Measurements from ENCODE around the gene CD59.

Gene CD59

GRCh38 chr11:33772870-33773269 is 36.6 kb upstream of the CD59 start:
- FAIRE-seq (peak; percentile 40), DNase-seq (ENCODE audit: insufficient read length) (no peak)
- TF ChIP-seq POLR2A (IDR thresholded peaks at IDR 0.05; ENCODE audit: low read depth, low read length) (no peak), TAF1 (IDR thresholded peaks at IDR 0.05; ENCODE audit: borderline replicate concordance, low read depth, low read length) (no peak), POLR2AphosphoS5 (IDR thresholded peaks at IDR 0.05; ENCODE audit: low read depth, low read length) (no peak)

- FAIRE-seq (peak; percentile 57), DNase-seq (ENCODE audit: insufficient read length) (no peak)
- TF ChIP-seq POLR2A (IDR thresholded peaks at IDR 0.05; ENCODE audit: low read depth, low read length) (no peak), TAF1 (IDR thresholded peaks at IDR 0.05; ENCODE audit: borderline replicate concordance, low read depth, low read length) (no peak), POLR2AphosphoS5 (IDR thresholded peaks at IDR 0.05; ENCODE audit: low read depth, low read length) (no peak)
Measured at GRCh38 chr11:33772300-33772699, 36.1 kb upstream of the CD59 start.

- TF ChIP-seq TAF1 (IDR thresholded peaks at IDR 0.05; ENCODE audit: borderline replicate concordance, low read depth, low read length) (no peak), POLR2A (IDR thresholded peaks at IDR 0.05; ENCODE audit: low read depth, low read length) (no peak), POLR2AphosphoS5 (IDR thresholded peaks at IDR 0.05; ENCODE audit: low read depth, low read length) (no peak)
- DNase-seq (ENCODE audit: insufficient read length) (no peak), FAIRE-seq (no peak)
Measured at GRCh38 chr11:33770236-33770635, 34.0 kb upstream of the CD59 start.

- no peak for DNase-seq (ENCODE audit: insufficient read length)
- no peak for TF ChIP-seq POLR2A (IDR thresholded peaks at IDR 0.05; ENCODE audit: low read depth, low read length)
- TF ChIP-seq POLR2AphosphoS5 (IDR thresholded peaks at IDR 0.05; ENCODE audit: low read depth, low read length): no peak
- TF ChIP-seq TAF1 (IDR thresholded peaks at IDR 0.05; ENCODE audit: borderline replicate concordance, low read depth, low read length): no peak
- no peak for FAIRE-seq
Measured at GRCh38 chr11:33769542-33769941, 33.3 kb upstream of the CD59 start.

GRCh38 chr11:33767624-33768023 is 31.4 kb upstream of the CD59 start:
- no peak for DNase-seq (ENCODE audit: insufficient read length)
- TF ChIP-seq POLR2AphosphoS5 (IDR thresholded peaks at IDR 0.05; ENCODE audit: low read depth, low read length): no peak
- TF ChIP-seq POLR2A (IDR thresholded peaks at IDR 0.05; ENCODE audit: low read depth, low read length): no peak
- no peak for TF ChIP-seq TAF1 (IDR thresholded peaks at IDR 0.05; ENCODE audit: borderline replicate concordance, low read depth, low read length)
- FAIRE-seq: peak; percentile 67

GRCh38 chr11:33766085-33766484 is 29.9 kb upstream of the CD59 start:
- no peak for DNase-seq (ENCODE audit: insufficient read length)
- no peak for FAIRE-seq
- TF ChIP-seq POLR2AphosphoS5 (IDR thresholded peaks at IDR 0.05; ENCODE audit: low read depth, low read length) (no peak), TAF1 (IDR thresholded peaks at IDR 0.05; ENCODE audit: borderline replicate concordance, low read depth, low read length) (no peak), POLR2A (IDR thresholded peaks at IDR 0.05; ENCODE audit: low read depth, low read length) (no peak)

- DNase-seq (ENCODE audit: insufficient read length) (no peak), FAIRE-seq (peak; percentile 87)
- no peak for TF ChIP-seq POLR2A (IDR thresholded peaks at IDR 0.05; ENCODE audit: low read depth, low read length)
- TF ChIP-seq POLR2AphosphoS5 (IDR thresholded peaks at IDR 0.05; ENCODE audit: low read depth, low read length): no peak
- no peak for TF ChIP-seq TAF1 (IDR thresholded peaks at IDR 0.05; ENCODE audit: borderline replicate concordance, low read depth, low read length)
Measured at GRCh38 chr11:33761471-33761870, 25.2 kb upstream of the CD59 start.

- DNase-seq (ENCODE audit: insufficient read length) (no peak), FAIRE-seq (peak; percentile 98)
- TF ChIP-seq POLR2A (IDR thresholded peaks at IDR 0.05; ENCODE audit: low read depth, low read length): no peak
- TF ChIP-seq POLR2AphosphoS5 (IDR thresholded peaks at IDR 0.05; ENCODE audit: low read depth, low read length): no peak
- TF ChIP-seq TAF1 (IDR thresholded peaks at IDR 0.05; ENCODE audit: borderline replicate concordance, low read depth, low read length): no peak
Measured at GRCh38 chr11:33753304-33753967, 17.2 kb upstream of the CD59 start.

GRCh38 chr11:33751878-33752277 is 15.7 kb upstream of the CD59 start:
- FAIRE-seq (peak; percentile 68), DNase-seq (ENCODE audit: insufficient read length) (no peak)
- TF ChIP-seq POLR2A (IDR thresholded peaks at IDR 0.05; ENCODE audit: low read depth, low read length): no peak
- TF ChIP-seq POLR2AphosphoS5 (IDR thresholded peaks at IDR 0.05; ENCODE audit: low read depth, low read length): no peak
- no peak for TF ChIP-seq TAF1 (IDR thresholded peaks at IDR 0.05; ENCODE audit: borderline replicate concordance, low read depth, low read length)

- DNase-seq (ENCODE audit: insufficient read length): no peak
- FAIRE-seq: no peak
- TF ChIP-seq POLR2A (IDR thresholded peaks at IDR 0.05; ENCODE audit: low read depth, low read length) (no peak), POLR2AphosphoS5 (IDR thresholded peaks at IDR 0.05; ENCODE audit: low read depth, low read length) (no peak), TAF1 (IDR thresholded peaks at IDR 0.05; ENCODE audit: borderline replicate concordance, low read depth, low read length) (no peak)
Measured at GRCh38 chr11:33747979-33748378, 11.8 kb upstream of the CD59 start.

- FAIRE-seq (no peak), DNase-seq (ENCODE audit: insufficient read length) (no peak)
- TF ChIP-seq POLR2AphosphoS5 (IDR thresholded peaks at IDR 0.05; ENCODE audit: low read depth, low read length) (no peak), TAF1 (IDR thresholded peaks at IDR 0.05; ENCODE audit: borderline replicate concordance, low read depth, low read length) (no peak), POLR2A (IDR thresholded peaks at IDR 0.05; ENCODE audit: low read depth, low read length) (no peak)
Measured at GRCh38 chr11:33743291-33743690, 7.1 kb upstream of the CD59 start.

GRCh38 chr11:33742249-33742851 is 6.1 kb upstream of the CD59 start:
- DNase-seq (ENCODE audit: insufficient read length) (no peak), FAIRE-seq (no peak)
- TF ChIP-seq POLR2A (IDR thresholded peaks at IDR 0.05; ENCODE audit: low read depth, low read length) (no peak), TAF1 (IDR thresholded peaks at IDR 0.05; ENCODE audit: borderline replicate concordance, low read depth, low read length) (no peak), POLR2AphosphoS5 (IDR thresholded peaks at IDR 0.05; ENCODE audit: low read depth, low read length) (no peak)
